ENCODE data around the gene FSD1. TPM values are rescaled to one million over a fixed set of nuclear protein-coding genes. Genes with fewer than 3 reads are reported as not detected.

The FSD1 gene
- total RNA-seq, 2 experiments from 2014 or later = 0.98 to 1.0 TPM

- Mint-ChIP-seq H3K27me3 (no peaks in the 10 kb centered on the region), H3K4me1 (ENCODE audit: low read depth) (peaks cover 38% of the 10 kb centered on the region), H3K27ac (peak overlapping the region; percentile 83), H3K9me3 (no peaks in the 10 kb centered on the region), H3K4me3 (peak overlapping the region; percentile 91), H3K36me3 (ENCODE audit: low read depth) (peaks cover 18% of the 10 kb centered on the region)
- Histone ChIP-seq H3K27me3 (ENCODE audit: control insufficient read depth in 1 of 2, insufficient read depth in 2 of 2, low read length in 2 of 2) (no peaks in the 10 kb centered on the region), H3K36me3 (ENCODE audit: insufficient read depth, low read length) (peaks cover 5% of the 10 kb centered on the region), H3K27ac (ENCODE audit: low read depth in 1 of 2, low read length in 2 of 2) (peak overlapping the region; percentile 20 to 69), H3K4me1 (ENCODE audit: insufficient read depth, low read length) (peaks cover 41% of the 10 kb centered on the region), H3K4me3 (ENCODE audit: low read length) (peak overlapping the region; percentile 93), H3K9me3 (ENCODE audit: control insufficient read depth in 1 of 2, insufficient read depth in 1 of 2, low read length in 2 of 2) (no peaks in the 10 kb centered on the region)
- no peak for DNase-seq
- TF ChIP-seq CTCF (IDR thresholded peaks at IDR 0.05) = no peak
- ChIA-PET POLR2A (interaction anchor here (1.0 to 2.9 kb wide), 25 partner anchors 9 to 579 kb away, joined by 3 to 43 read pairs (median 7); partner anchors contain the start of genes CHAF1A, DPP9, EEF2 and FSD1), CTCF (interaction anchor here (0.7 to 3.6 kb wide), 8 partner anchors 11 to 449 kb away, joined by 3 to 27 read pairs (median 7); partner anchors contain the start of genes FEM1A, SH3GL1 and YJU2)
- intact Hi-C loops (cut with DNase I, micrococcal nuclease) = loop anchor here (1.0 to 5.0 kb wide), 7 partner anchors 14 to 295 kb away; partner anchors contain the start of genes TMIGD2 (in 2 of the 2), ANKRD24 (in 1 of the 2), CHAF1A (in 1 of the 2) and FSD1 (in 1 of the 2)
- ATAC-seq (ENCODE audit: poor library complexity) = no peak
These were observed 37.9 kb downstream of the FSD1 start for GRCh38 chr19:4342314-4342614.

- intact Hi-C loops (cut with DNase I, micrococcal nuclease) = loop anchor here (1.0 to 5.0 kb wide), 8 partner anchors 14 to 295 kb away; partner anchors contain the start of genes TMIGD2 (in 2 of the 2), YJU2 (in 2 of the 2), ANKRD24 (in 1 of the 2) and CHAF1A (in 1 of the 2)
- H3K4me3 Mint-ChIP-seq = peak overlapping the region; percentile 91
These were observed 38.4 kb downstream of the FSD1 start for GRCh38 chr19:4342615-4343369.

More at GRCh38 chr19:4342615-4343369, 38.4 kb downstream of the FSD1 start:
- no peaks in the 10 kb centered on the region for H3K27me3 Mint-ChIP-seq
- peaks cover 37% of the 10 kb centered on the region for H3K4me1 Mint-ChIP-seq (ENCODE audit: low read depth)
- Histone ChIP-seq H3K4me3 (ENCODE audit: low read length) (peak overlapping the region; percentile 93), H3K27ac (ENCODE audit: low read depth in 1 of 2, low read length in 2 of 2) (peak overlapping the region; percentile 70 to 92), H3K9me3 (ENCODE audit: control insufficient read depth in 1 of 2, insufficient read depth in 1 of 2, low read length in 2 of 2) (no peaks in the 10 kb centered on the region), H3K4me1 (ENCODE audit: insufficient read depth, low read length) (peaks cover 40% of the 10 kb centered on the region), H3K36me3 (ENCODE audit: insufficient read depth, low read length) (peaks cover 5% of the 10 kb centered on the region), H3K27me3 (ENCODE audit: control insufficient read depth in 1 of 2, insufficient read depth in 2 of 2, low read length in 2 of 2) (no peaks in the 10 kb centered on the region)
- CTCF ChIA-PET = interaction anchor here (0.5 to 3.6 kb wide), 9 partner anchors 10 to 448 kb away, joined by 3 to 27 read pairs (median 4); partner anchors contain the start of genes FEM1A, SH3GL1 and YJU2
- no peaks in the 10 kb centered on the region for H3K9me3 Mint-ChIP-seq
- H3K27ac Mint-ChIP-seq = peak overlapping the region; percentile 83
- ATAC-seq (ENCODE audit: poor library complexity) (peak; percentile 81), DNase-seq (peak; percentile 79 to 99 (median 86))
- TF ChIP-seq CTCF (IDR thresholded peaks at IDR 0.05) = peak; percentile 34
- peaks cover 18% of the 10 kb centered on the region for H3K36me3 Mint-ChIP-seq (ENCODE audit: low read depth)
- POLR2A ChIA-PET = interaction anchor here (0.9 to 2.9 kb wide), 27 partner anchors 9 to 580 kb away, joined by 3 to 43 read pairs (median 7); partner anchors contain the start of genes CHAF1A, DPP9, EEF2 and FSD1

Measured in CD4-positive, alpha-beta T cell (primary cell).